HG03439 (cell line): ENCODE data around the gene CD82.

Experiments
- ATAC-seq: cut with Tn5 transposase; IDR thresholded peaks from one replicate; pipeline ENCODE4 v1.9.1; 2021; ENCODE audit warnings: mild to moderate bottlenecking, moderate library complexity; ENCODE audit not compliant: unreplicated experiment

CD82 gene

DNA sequence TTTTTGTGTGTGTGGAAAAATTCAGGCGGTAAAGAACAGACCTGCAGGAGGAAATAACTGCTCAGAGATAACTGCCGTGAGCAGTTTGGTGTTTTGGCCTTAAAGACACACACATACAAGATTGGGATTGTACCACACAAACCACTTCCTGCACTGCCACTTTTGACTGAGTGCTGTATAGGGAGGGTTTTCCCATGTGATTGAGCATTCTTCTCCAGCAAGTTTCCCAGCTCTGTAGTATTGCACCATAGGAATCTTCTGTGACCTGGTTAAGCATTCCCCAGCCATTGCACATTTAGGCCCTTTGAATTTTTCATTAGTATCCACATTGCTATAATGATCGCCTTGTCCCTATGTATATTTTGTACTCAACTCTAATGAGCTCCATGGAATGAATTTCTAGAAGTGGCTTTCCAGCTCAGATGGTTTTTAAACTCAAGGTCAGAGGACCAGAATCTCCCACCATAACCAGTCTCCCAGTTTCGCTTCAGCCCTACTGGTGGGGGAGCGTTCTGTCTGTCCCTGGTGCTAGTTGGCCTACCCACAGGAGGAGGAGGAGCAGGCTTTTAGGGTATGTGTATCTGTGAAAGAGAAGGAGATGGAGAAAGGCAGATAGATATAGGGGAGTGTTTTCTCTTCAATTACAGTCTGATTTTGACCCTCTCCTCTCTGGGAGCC, 9.3 kb downstream of the CD82 start:
- no peak for ATAC-seq

DNA sequence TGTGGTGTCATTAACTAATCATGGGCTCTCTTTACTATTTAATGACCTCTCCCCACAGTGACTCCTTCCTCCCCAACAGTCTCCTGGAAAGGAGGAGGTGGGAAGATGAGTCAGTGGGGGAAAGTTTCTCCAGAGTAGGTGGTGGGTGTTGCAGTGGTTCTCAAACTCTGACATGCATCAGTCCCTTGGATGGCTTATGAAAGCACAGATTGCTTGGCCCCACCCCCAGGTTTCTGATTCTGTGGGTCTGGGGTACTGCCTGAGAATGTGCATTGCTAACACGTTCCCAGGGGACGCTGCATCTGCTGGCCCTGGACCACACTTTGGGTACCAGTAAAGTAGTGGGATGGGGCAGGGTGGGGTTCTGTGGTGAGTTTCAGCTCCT, 9.8 kb downstream of the CD82 start:
- ATAC-seq, result no peak

DNA sequence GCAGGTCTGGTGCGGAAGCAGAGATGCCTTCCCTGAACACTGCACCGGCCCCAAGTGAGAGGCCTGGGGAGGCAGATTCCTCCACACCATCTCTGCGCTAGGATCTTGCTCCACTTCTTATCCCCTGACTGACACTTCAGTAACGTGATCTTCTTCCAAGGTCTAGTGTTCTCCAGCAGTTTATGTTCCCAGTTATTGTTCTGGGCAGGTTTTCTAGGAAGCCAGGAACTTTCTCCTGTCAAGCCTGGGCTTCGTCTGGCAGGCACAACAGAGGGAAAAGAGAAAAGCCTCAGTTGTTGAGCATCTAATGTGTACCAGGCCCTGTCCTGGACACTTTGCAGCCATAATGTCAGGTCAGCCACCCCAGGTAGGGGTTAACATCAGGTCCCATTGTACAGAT, 10.5 kb downstream of the CD82 start:
- no peak for ATAC-seq

DNA sequence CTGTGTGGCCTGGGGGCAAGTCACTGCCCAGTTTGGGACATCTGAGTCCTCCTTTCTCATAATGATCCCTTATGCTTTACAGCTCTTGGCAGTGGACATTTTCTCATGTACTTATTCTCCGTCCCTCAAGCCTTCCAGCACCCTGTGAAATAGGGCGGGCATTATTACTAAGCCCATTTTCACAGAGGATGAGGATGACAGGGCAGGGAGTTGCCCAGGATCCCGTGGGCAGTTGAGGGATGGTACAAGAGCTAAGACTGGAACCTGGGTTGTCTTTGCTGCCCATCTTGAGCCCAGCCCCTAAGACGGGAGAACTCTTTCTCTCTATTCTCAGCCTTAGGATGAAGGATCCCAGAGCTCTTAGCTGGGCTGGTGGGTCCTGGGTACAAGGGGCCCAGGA, 11.2 kb downstream of the CD82 start:
- no peak for ATAC-seq

DNA sequence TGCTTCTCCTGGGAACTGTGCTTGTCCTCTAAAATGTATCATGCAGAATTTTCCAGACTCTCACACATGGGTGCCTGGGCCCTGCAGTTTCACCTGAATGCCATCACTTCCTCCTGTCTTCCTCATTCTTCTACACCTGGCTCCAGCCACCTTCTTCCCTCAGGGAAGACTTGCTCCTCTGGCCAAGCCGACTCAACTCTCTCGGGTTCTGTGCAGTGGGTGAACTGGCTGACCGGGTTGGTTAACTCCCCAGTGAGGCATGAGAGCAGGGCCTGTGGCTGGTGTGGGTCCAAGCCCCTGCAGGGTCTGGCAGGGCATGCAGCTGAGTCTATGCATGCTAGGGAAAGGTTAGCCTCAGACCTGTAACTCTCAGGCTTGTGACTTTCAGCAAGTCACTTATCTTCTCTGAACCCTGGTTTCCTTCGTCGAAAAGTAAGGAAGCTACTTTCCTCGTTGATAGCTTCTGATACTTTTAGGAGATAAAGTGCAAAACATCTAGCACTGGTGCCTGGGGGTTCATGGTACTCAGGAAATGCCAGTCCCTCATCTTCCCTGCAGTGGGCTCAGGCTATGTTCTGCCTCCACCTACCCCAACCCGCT, 11.9 kb downstream of the CD82 start:
- no peak for ATAC-seq

DNA sequence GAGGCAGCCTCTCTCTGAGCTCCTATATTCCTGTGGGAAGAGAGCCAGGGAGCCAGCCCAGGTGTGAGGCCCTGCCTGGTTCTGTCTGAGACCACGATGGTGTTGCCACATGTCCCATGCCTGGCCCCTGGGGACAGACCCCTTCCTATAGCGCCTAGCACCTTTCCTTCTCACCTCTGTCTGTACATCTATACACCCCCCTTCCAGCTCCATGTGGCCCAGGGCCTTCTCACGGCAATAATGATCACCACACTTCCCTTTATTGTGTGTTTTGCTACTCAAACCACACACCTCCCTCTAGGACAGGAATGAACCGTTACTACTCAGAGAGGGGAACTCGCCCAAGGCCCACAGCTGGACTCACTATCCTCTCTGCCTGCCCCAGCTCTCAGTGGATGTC, 12.8 kb downstream of the CD82 start:
- no peak for ATAC-seq

DNA sequence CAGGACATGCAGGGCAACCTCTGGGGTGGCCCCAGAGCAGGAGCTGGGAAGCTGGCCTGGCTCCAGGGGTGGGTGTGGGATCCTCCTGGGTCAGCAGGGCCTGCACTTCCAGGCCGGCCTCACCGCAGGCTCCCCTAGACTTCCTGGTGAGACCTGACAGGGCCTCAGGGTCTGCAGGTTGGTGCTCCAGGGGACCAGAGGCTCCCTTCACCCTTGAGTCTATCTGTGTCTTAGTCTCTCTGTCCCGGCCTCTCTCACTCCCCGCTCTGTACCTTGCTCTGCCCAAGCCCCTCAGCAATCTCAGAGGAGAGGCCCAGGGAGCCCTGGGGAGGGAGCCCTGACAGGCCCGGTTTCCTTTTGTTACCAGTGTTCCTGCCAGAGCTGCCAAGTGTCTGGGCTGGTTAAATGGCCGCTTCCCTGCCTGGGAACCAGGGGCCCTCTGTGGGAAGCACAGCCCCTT, 13.9 kb downstream of the CD82 start:
- ATAC-seq, result no peak

DNA sequence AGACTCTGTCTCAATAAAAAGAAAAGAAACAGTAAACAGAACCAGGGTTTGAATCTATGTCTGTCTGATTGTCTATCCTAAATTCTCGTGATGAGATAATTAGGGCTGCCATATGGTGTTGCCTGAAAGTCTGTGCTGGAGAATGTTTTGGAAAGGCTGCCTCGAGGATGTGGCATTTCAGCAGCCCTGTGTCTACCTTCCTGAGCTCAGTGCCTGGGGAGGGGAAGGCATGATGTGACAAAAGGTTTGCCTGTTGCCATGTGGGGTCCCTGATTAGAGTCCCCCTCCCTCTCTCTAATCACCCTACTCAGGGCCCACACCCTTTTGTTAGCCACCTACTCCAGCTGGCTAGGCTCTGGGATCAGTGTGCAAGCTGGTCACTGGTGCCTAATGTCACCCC, 15.2 kb downstream of the CD82 start:
- ATAC-seq, result no peak

DNA sequence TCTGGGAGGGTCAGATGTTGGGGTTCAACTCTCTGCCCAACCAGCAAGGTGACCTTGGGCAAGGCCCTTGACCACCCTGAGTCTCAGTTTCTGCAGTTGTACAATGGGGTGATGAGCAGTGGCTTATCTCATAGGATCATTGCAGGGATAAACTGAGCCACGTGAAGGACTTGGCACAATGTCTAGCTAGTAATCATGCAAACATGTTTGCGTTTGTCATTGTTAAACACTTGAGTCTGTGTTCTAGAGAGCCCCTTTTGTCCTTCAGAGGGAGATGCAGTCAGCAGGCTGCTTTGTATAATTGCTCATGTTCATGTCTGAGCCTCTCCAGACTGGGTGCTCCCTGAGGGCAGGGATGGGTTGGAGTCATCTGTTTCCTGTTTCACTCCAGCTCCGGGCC, 15.8 kb downstream of the CD82 start:
- no peak for ATAC-seq

DNA sequence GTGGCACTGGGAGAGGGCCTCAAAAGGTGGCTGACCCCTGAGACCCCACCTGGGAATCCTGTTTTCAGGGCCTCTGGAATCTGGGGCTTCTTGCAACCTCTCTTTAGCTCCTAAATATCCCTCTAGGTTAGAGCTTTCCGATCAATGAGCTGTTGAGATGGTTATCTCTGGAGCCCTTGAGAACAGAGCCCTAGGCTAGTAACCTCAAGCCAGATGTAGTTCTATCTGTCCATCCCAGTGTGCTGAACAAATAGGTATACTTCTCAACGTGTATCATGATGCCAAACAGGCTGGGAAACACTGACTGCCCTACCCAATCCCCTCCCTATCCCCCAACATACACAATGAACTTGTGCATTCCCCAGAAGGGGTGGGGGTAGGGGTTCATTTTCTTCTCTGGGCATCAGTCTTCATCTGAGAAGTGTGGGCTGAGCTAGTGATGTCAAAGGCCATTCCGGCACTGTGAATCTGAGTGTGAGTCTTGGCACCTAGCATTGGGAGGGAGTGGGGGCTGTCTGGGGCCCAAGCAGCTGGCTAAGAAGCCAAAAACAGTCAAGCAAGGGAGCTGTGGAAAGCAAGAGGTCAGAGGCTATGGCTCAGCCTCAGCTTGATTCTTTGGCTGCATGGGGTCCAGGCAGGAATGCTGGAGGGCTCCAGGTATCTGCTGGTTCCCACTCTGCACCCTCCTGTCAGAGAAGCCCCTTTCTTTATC, 17.3 kb downstream of the CD82 start:
- ATAC-seq, result no peak

DNA sequence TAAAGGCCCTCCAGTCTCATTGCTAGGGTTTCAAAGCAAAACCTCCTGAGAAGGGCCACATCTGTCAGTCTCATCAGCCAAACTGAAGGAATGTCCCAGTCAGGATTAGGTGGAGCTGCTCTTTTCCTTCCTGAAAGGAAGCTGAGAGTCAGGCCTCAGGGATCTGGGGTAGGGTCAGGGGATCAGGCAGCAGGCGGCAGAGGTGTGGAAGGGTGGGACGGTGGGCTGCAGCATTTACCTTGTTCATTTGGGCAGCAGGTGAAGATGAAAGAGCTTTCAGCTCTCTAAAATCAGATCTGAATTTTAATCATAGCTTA, 17.8 kb downstream of the CD82 start:
- no peak for ATAC-seq

DNA sequence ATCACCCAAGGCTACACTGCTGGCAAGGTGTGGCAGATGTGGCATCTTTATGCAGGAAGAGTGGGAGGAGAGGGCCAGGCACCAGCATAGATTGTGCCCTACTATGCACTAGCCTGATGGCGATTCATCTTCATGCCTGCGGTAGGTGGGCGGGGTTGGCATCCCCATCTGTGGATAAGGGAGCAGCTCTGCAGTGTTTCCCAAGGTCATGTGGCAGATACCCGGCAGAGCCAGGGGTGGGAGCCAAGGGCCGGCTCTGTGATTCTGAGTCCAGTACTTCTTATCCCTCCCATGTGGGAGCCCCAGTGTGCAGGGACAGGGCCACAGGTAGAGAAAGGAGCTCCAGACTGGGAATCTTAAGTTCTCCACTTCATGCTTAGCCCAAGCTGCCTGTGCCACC, 20.0 kb downstream of the CD82 start:
- no peak for ATAC-seq

DNA sequence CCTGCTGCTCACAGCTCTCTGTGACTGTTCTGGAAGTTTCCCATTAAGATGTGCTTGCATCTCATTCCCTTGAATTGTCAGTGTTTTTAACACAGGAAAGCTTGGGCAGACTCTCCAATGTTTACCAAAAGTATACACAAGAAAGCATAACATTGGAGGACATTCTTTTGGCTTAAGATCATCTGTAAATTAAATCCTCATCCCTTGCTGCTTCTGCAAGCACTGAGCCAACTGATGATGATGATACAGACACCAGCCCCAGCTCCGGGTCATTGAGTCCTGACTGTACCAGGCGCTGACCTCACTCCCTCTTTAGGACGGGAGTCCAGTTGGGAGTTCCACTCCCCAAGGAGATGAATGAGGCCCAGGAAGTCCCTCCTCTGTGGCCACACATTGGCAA, 23.8 kb downstream of the CD82 start:
- no peak for ATAC-seq

DNA sequence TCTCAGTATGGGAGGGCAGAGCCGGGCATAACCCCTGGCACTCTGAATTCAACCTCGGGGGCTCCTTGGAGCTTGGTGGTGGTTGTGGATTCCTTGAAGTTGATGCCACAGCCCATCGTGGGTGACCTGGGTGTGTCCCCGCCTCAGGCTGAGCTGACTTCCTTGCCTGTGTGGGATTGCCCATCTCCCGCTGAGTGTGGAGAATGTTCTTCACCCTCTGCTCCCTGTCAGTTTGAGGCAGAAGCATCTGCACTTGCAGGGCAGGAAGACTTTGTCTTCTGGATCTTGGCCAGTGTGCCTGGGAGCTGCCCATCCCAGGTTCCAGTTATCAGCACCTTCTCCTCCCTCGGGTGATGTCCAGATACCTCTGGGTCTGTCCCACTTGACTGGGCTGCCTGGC, 25.3 kb downstream of the CD82 start:
- no peak for ATAC-seq

DNA sequence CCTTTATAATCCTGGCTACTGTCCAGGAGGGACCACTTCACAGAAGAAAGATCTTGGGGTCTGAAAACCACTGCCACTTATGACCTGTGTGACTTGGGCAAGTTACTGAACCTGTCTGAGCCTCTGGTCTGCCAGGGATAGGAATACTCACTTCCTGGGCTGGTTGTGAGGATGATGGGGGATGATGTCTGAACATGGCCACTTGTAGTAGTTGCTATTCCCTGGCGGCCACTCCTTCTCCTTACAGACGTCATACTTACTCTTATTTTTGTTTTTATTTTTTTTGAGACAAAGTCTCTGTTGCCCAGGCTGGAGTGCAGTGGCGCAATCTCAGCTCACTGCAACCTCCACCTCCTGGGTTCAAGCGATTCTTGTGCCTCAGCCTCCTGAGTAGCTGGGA, 26.1 kb downstream of the CD82 start:
- ATAC-seq, result no peak

DNA sequence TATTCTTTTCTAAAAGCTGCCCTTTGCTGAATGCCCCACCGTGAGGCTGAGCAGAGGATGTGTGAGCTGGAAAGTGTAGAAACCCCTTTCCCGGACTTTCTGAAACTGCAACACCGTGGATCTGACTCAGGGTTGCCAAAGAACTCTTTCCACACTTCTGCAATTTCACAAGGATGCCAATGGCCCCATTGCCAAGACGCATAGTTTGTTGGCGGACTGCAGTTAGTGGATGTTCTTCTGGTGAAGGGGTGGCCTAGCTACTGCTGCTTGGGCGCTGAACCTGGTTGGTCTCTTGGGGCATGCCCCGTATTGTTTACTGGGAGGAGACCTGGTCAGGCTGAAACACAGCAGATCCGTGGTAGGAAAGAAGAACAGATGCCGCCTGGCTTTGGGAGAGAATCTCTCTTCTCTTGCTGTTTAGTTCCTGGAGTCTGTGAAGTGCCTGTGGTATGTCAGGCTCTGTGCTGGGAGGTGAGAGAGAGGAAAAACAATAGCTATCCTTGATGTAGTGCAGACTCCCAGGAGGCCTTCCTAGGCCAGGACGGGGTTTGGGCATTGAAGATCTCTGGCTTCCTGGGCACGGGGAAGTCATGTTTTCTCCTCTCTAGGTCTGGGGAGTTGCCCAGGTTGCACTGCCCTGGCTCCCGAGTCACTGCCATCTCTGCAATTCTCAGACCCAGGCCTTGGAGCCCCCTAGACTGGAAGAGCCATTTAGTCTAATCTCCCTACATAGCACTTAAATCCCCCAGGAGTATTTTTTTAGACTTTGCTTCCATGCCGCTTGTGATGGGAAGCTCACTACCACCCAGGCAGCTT, 26.9 kb downstream of the CD82 start:
- ATAC-seq, result no peak

DNA sequence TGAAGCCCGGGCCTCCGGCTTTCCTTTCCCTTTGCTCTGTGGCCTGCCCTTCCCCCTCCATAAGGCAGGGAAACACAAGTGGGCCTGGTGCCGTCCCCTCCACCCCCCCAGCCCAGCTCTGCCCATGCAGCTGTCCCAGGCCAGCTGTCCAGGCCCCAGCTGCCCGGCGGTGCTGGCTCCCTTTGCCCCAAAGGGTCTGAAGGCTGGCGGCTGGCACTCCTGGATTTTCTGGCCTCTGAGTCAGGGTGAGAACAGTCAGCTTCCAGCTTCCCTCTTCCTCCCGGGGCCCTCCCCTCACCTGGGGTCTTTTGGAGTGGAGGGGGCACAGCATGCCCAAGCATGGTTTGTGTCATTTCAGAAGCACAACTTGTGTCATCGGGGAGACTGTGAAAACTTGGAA, 27.8 kb downstream of the CD82 start:
- no peak for ATAC-seq

DNA sequence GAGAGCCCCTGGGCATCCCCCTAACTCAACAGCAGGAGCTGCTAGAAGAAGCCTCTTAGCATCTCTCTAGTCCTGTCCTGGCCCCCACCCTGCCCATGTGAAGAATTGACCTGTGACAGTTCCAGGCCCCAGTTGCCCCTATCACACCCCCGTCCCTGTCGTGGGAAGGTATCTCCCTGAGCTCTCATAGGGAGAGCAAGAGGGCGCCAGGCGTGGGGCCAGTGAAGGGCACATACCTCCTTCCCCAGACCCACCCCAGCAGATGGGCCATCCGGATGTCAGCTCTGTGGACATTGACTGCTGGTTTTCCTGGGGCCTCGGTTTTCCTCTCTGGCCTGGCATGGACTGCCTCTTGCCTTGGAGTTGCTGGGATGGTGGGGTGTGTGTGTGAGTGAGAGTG, 29.5 kb downstream of the CD82 start:
- no peak for ATAC-seq

DNA sequence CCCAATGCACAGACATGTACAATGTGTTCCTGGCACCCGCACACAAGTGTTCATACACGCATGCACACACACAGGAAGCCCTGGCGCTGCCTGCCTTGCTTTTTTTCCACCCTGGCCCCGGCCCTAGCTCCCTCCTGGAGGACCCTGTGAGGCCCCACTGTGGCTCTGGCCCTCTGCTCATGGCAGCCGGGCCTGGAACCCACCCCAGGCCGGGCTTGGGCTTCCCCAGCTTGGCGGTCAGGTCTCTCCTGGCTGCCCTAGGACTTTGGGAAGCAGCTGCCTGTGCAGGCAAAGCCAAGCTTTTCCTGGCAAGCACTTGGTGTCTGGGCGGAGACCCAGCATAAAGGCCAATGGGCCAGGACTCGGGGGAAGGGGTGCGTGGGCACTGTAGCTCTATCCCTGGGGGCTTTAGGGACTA, 30.5 kb downstream of the CD82 start:
- ATAC-seq, result no peak

DNA sequence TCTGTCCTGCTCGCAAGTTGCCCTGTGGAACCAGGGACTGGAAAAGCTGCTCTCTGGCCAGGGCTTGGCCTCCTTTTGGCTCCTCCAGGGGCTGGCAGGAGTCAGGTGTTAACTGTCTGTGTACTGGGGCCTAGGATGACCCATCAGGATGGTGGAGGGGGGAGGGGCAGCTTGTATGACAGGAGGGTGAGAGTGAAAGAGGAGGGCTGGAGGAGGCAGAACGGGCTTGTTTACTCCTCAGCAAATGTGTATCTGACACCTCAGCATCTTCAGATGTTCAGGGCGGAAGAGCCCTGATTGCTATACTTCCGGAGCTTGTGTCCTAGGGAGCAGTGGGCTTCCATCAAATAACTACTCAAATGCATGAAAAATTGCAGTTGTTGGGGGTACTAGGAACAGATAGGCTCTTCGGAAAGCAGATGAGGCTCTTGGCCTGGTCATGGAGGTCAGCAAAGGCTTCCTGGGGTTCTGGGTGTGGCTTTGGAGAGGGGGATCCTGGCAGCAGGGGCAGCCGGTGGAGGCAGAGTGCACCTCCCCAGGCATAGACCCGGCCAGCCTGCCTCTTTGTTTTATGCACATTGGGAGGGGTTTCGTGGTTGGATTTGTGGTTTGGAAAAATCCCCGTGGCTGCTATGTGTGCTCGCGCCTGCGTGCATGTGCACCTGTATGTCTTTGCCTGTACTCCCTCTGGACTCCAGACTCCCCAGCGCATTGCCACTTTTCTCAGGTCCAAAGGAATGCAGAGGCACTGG, 31.2 kb downstream of the CD82 start:
- ATAC-seq, result peak; percentile 47
